ENCODE data around the gene DISC1.

DNA sequence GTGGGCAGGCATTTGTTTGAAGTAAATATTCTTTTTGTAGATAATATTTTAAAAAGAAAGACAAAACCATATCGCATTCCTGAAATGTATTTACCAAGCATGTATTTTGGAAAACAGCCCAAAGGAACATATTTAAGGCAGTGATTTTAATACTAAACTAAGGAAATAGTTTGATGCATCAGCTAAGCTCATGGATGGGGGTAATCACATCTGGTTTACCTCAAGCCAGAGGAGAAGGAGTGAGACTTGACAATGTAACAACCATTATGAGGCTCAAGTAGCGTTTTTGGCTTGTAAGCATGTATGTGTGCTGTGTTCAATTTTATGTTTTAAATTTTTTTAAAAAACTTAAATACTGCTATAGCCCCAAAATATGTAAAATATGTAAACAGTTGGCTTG lies 390.5 kb downstream of the DISC1 start:
- TF ChIP-seq POLR2A (IDR thresholded peaks at IDR 0.05; ENCODE audit: low read depth, low read length), result no peak
- no peak for TF ChIP-seq TAF1 (IDR thresholded peaks at IDR 0.05; ENCODE audit: borderline replicate concordance, low read depth, low read length)
- TF ChIP-seq POLR2AphosphoS5 (IDR thresholded peaks at IDR 0.05; ENCODE audit: low read depth, low read length), result no peak

Measured in GM12892 (cell line).